ENCODE data around the gene NPBWR2.

Gene NPBWR2

DNA sequence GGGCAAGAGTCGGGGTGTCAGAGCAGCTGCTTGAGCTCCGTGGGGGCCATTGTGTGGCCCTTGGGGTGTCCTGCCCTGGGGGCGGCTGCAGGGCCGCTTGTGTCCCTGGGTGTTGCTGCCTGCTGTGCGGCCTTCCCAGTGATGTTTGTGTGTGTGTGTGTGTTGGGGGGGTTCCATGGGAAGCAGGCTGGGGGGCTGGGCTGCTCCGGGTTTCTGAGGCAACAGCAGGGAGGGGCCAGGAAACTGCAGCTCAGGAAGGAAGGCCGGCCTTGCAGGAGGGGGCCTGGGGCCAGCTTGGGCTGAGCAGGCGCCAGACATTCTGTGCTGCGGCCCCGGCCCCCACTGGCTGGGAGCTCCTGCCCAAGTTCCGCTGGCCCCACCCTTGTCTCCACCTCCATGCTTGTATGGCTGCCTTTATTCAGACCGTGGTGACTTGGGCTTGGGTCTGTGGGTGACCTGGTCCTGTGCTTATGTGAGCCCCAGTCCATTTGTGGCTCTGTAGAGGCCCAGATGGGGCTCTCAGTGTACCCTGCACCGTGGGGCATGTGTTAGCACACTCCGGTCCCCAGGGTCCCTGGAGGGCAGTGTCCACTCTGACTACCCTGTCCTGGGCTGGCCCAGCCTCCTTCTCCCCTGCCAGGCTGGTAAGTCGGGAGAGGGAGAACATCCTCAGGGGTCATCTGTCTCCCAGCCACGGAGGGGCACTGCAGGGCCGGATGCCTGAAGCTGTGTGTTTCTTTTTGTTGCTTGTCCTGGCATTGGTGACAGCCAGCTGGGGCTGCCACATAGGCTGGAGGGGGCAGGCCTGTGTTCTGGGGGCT lies 53.3 kb downstream of the NPBWR2 start:
- no peak overlapping the region for H2AFZ ChIP-seq (ENCODE audit: low read length)
- peaks cover 15% of the 10 kb centered on the region for H3K4me1 ChIP-seq (ENCODE audit: insufficient read depth, low read length, severe bottlenecking)
- H3K9me2 ChIP-seq (ENCODE audit: low read depth, low read length), result no peaks in the 10 kb centered on the region
- H3K9me3 ChIP-seq (ENCODE audit: low read length), result no peaks in the 10 kb centered on the region
- H4K20me1 ChIP-seq (ENCODE audit: insufficient read depth, low read length), result no peaks in the 10 kb centered on the region
- H3K36me3 ChIP-seq (ENCODE audit: insufficient read depth, low read length), result no peaks in the 10 kb centered on the region
- H3K79me2 ChIP-seq (ENCODE audit: insufficient read depth, low read length), result no peaks in the 10 kb centered on the region
- H3K27ac ChIP-seq (ENCODE audit: low read depth, low read length, poor library complexity, severe bottlenecking), result no peak overlapping the region
- H3K4me2 ChIP-seq (ENCODE audit: low read length), result no peak overlapping the region
- peaks cover 21% of the 10 kb centered on the region for H3K27me3 ChIP-seq (ENCODE audit: insufficient read depth, low read length)
- TF ChIP-seq EZH2 (IDR thresholded peaks at IDR 0.05; ENCODE audit: borderline replicate concordance, low read length), result no peak
- peak; percentile 30; the same call in 1 of the 2 replicates for TF ChIP-seq CTCF (IDR thresholded peaks at IDR 0.05; ENCODE audit: low read length)
- no peak overlapping the region for H3K4me3 ChIP-seq (ENCODE audit: low read depth, low read length, poor library complexity, severe bottlenecking)
- no peak overlapping the region for H3K9ac ChIP-seq (ENCODE audit: low read length)
- no peaks in the 10 kb centered on the region for H3F3A ChIP-seq (ENCODE audit: insufficient read depth, low read length)
